GM18951 (cell line): ENCODE measurements around the gene EXOC1L.

ENCODE experiments used
- POLR2A ChIP-seq: IDR thresholded peaks from 4 replicates; pipeline ENCODE4 v1.6.1; 2011; ENCODE audit warnings: mild to moderate bottlenecking; ENCODE audit not compliant: insufficient read length, insufficient read depth; ENCODE audit errors: extremely low read depth
- in situ Hi-C: fragments of 300-500 bp; cut with MboI; formaldehyde crosslinking; loops from one replicate; pipeline ENCODE4 v1.12.0; 2022; ENCODE audit warnings: low sequenced_read_pairs, mixed read lengths, inconsistent platforms; ENCODE audit not compliant: unreplicated experiment

EXOC1L gene

GRCh38 chr4:55876387-55876786 is 56.8 kb downstream of the EXOC1L start:
- TF ChIP-seq POLR2A, result no peak
- in situ Hi-C loops, result no loop called here

- in situ Hi-C loops, result no loop called here
- TF ChIP-seq POLR2A, result no peak
Observed at GRCh38 chr4:55879224-55879623, 59.6 kb downstream of the EXOC1L start.

GRCh38 chr4:55880652-55881280 is 61.2 kb downstream of the EXOC1L start:
- TF ChIP-seq POLR2A, result no peak
- in situ Hi-C loops, result no loop called here

GRCh38 chr4:55884093-55884850 is 64.7 kb downstream of the EXOC1L start:
- no peak for TF ChIP-seq POLR2A
- in situ Hi-C loops, result no loop called here

- in situ Hi-C loops, result no loop called here
- no peak for TF ChIP-seq POLR2A
Observed at GRCh38 chr4:55884851-55885219, 65.2 kb downstream of the EXOC1L start.
